Gastrocnemius medialis (tissue), 4 donors: ENCODE data around the gene RIPK4. TPM values are rescaled to one million over a fixed set of nuclear protein-coding genes. Genes with fewer than 3 reads are reported as not detected.
"Not testable (repeated sequence)": the region's sequence is repeated elsewhere in the genome, so short reads cannot be mapped to it uniquely, and the experiment has no call there.

Experiments
- ATAC-seq, 2 donors: fragments of 150-250 bp; one replicate each; pipeline ENCODE4 v1.9.1; 2016
- DNase-seq, 2 donors: peaks; one replicate each; pipeline ENCODE4 v3.0.0-alpha.2; 2019
- H3K27ac ChIP-seq, 4 donors: fragments of 200-600 bp; sonication (generic); 1 replicate in 1 of 4; 2 replicates in 3 of 4; pipeline ENCODE4 v1.5.1; 2016 to 2018; ENCODE audit warnings: mild to moderate bottlenecking in 2 of 4, moderate library complexity in 1 of 4
- H3K27me3 ChIP-seq, 3 donors: fragments of 200-600 bp; sonication (generic) in 2 of 3; 1 replicate in 1 of 3; 2 replicates in 2 of 3; pipeline versions ENCODE4 v1.5.1 to v1.6.0; 2016 to 2019; ENCODE audit warnings: mild to moderate bottlenecking in 1 of 3, moderate library complexity in 1 of 3
- H3K36me3 ChIP-seq, 2 donors: fragments of 200-600 bp; sonication (generic) in 1 of 2; one replicate each; pipeline ENCODE4 v1.5.1; 2017 to 2018
- H3K4me1 ChIP-seq, 2 donors: fragments of 200-600 bp; sonication (generic) in 1 of 2; one replicate each; pipeline ENCODE4 v1.5.1; 2016 to 2017; ENCODE audit warnings: mild to moderate bottlenecking in 2 of 2
- H3K4me3 ChIP-seq, 4 donors: fragments of 200-600 bp; sonication (generic) in 3 of 4; 1 replicate in 1 of 4; 2 replicates in 3 of 4; pipeline ENCODE4 v1.5.1; 2016 to 2019; ENCODE audit warnings: mild to moderate bottlenecking in 2 of 4
- H3K9me3 ChIP-seq, 3 donors: fragments of 200-600 bp; sonication (generic) in 2 of 3; 1 replicate in 1 of 3; 2 replicates in 2 of 3; pipeline ENCODE4 v1.5.1; 2016 to 2019
- CTCF ChIP-seq, 5 experiments: fragments of 450-650 bp in 3 of 5; fragments of 200-600 bp in 2 of 5; sonication (generic) in 2 of 5; IDR thresholded peaks in 4 of 5; conservative IDR thresholded peaks in 1 of 5; 1 replicate in 4 of 5; 2 replicates in 1 of 5; pipeline ENCODE4 v1.5.1; 2016 to 2019; ENCODE audit warnings: antibody characterized with exemption in 5 of 5, mild to moderate bottlenecking in 3 of 5, moderate library complexity in 3 of 5
- POLR2A ChIP-seq, 2 donors: fragments of 450-650 bp; IDR thresholded peaks; one replicate each; pipeline ENCODE4 v1.6.1; 2017; ENCODE audit warnings: antibody characterized with exemption in 2 of 2, mild to moderate bottlenecking in 2 of 2, moderate library complexity in 2 of 2
- in situ Hi-C, 4 donors: fragments of 200-750 bp; cut with MboI; loops; one replicate each; pipeline versions ENCODE4 v1.15.0 to v1.8.0; 2017; ENCODE audit warnings: low sequenced_read_pairs in 4 of 4
- intact Hi-C: fragments of 100-400 bp; cut with DNase I; formaldehyde crosslinking; loops from one replicate; pipeline ENCODE4 v1.15.1; 2023; ENCODE audit warnings: low total_unique reads
- total RNA-seq, 4 donors: library from RNA; depleted of rRNA; stranded (reverse); fragments of >200 nt; gene quantifications; one replicate each; pipeline versions ENCODE4 v1.1.0 to v1.2.3, GENCODE V29; 2016

The RIPK4 gene
- total RNA-seq, 4 donors from 2014 or later: 0.04 to 0.07 TPM; not detected in 2

DNA sequence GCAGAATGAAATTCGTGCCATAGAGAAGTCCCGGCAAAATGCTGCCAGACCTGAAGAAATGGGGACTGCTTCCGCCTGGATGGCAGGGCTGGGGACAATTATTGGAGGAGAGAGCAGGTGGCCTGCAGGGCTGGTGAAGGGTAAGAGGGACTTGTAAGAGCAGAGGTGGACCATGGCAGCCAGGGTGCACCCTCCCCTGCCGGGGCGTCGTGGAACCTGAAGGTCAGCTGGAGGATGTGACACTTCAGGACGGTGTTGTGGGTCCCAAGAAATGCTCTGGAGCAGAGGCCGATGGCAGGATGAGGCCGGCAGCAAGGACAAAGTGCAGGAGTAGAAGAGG, 40.3 kb downstream of the RIPK4 start:
- Histone ChIP-seq H3K9me3 (no peaks in the 10 kb centered on the region), H3K36me3 (no peaks in the 10 kb centered on the region), H3K27ac (no peak overlapping the region), H3K4me3 (no peak overlapping the region), H3K4me1 (no peaks in the 10 kb centered on the region), H3K27me3 (peaks cover 0 to 3% (median 3%) of the 10 kb centered on the region in 3 donors)
- ATAC-seq (no peak), DNase-seq (no peak)
- in situ Hi-C loops (no loop called here), intact Hi-C loops (no loop called here)
- TF ChIP-seq POLR2A (IDR thresholded peaks at IDR 0.05) (no peak), CTCF (IDR thresholded peaks at IDR 0.05 in 4 of 5, conservative IDR thresholded peaks at IDR 0.05 in 1 of 5) (no peak)

- no peaks in the 10 kb centered on the region for H3K4me1 ChIP-seq
- no peaks in the 10 kb centered on the region for H3K9me3 ChIP-seq
- no peak for TF ChIP-seq POLR2A (IDR thresholded peaks at IDR 0.05)
- TF ChIP-seq CTCF (IDR thresholded peaks at IDR 0.05 in 4 of 5, conservative IDR thresholded peaks at IDR 0.05 in 1 of 5): no peak
- no peaks in the 10 kb centered on the region for H3K36me3 ChIP-seq
- H3K27me3 ChIP-seq: peaks cover 0 to 3% (median 3%) of the 10 kb centered on the region in 3 donors
- intact Hi-C loops (no loop called here), in situ Hi-C loops (no loop called here)
- H3K27ac ChIP-seq: no peak overlapping the region
- ATAC-seq (no peak), DNase-seq (no peak)
- H3K4me3 ChIP-seq: no peak overlapping the region
Observed at GRCh38 chr21:41726058-41726558, 40.7 kb downstream of the RIPK4 start.

GRCh38 chr21:41725421-41726031, 41.3 kb downstream of the RIPK4 start:
- Histone ChIP-seq H3K4me3 (no peak overlapping the region), H3K9me3 (no peaks in the 10 kb centered on the region), H3K27ac (no peak overlapping the region), H3K36me3 (no peaks in the 10 kb centered on the region), H3K4me1 (no peaks in the 10 kb centered on the region), H3K27me3 (peaks cover 0 to 3% (median 3%) of the 10 kb centered on the region in 3 donors)
- TF ChIP-seq CTCF (IDR thresholded peaks at IDR 0.05 in 4 of 5, conservative IDR thresholded peaks at IDR 0.05 in 1 of 5): no peak
- no peak for TF ChIP-seq POLR2A (IDR thresholded peaks at IDR 0.05)
- intact Hi-C loops (no loop called here), in situ Hi-C loops (no loop called here)
- DNase-seq (no peak), ATAC-seq (no peak)

- H3K27me3 ChIP-seq, H3K36me3 ChIP-seq, H3K4me1 ChIP-seq, ATAC-seq, H3K4me3 ChIP-seq, in situ Hi-C loops, H3K9me3 ChIP-seq, DNase-seq, H3K27ac ChIP-seq, intact Hi-C loops: not testable (repeated sequence)
Observed at GRCh38 chr21:41723835-41724234, 43.0 kb downstream of the RIPK4 start.

GRCh38 chr21:41722052-41723018, 44.5 kb downstream of the RIPK4 start:
- in situ Hi-C loops (no loop called here), intact Hi-C loops (no loop called here)
- Histone ChIP-seq H3K36me3 (no peaks in the 10 kb centered on the region), H3K27me3 (peaks cover 0 to 3% (median 0%) of the 10 kb centered on the region in 3 donors), H3K4me1 (no peaks in the 10 kb centered on the region), H3K9me3 (no peaks in the 10 kb centered on the region), H3K4me3 (no peak overlapping the region), H3K27ac (no peak overlapping the region)
- ATAC-seq: no peak
- TF ChIP-seq CTCF (IDR thresholded peaks at IDR 0.05 in 4 of 5, conservative IDR thresholded peaks at IDR 0.05 in 1 of 5) (no peak), POLR2A (IDR thresholded peaks at IDR 0.05) (no peak)
- DNase-seq: no peak
